MCF 10A (cell line): ENCODE results near the gene RAB19. TPM values are rescaled to one million over a fixed set of nuclear protein-coding genes. Genes with fewer than 3 reads are reported as not detected.

ENCODE experiments used
- BruUV-seq: library from RNA; stranded (reverse); fragments of 400-500 nt; replicated peaks from 2 replicates; lab custom pipeline; 2021; lab: Mats Ljungman, UMichigan
- CTCF ChIA-PET: fragments of 300-600 bp; sonication (Branson Sonifier 250); formaldehyde crosslinking; extraction: SDS; loops from one replicate; lab custom pipeline; 2021; ENCODE audit warnings: antibody characterized with exemption, inconsistent platforms; lab: Yijun Ruan, JAX
- POLR2A ChIA-PET: fragments of 300-600, 350-650 bp; sonication (Branson Sonifier 250); formaldehyde crosslinking; extraction: SDS; loops from one replicate; lab custom pipeline; 2020; ENCODE audit warnings: antibody characterized with exemption, inconsistent platforms; lab: Yijun Ruan, JAX
- DNase-seq: peaks from one replicate; pipeline ENCODE4 v3.0.0-alpha.2; 2018; ENCODE audit not compliant: unreplicated experiment
- H3K27ac Mint-ChIP-seq: one replicate; pipeline ENCODE4 v1.8.0; 2022; ENCODE audit warnings: mild to moderate bottlenecking, low read depth, mixed read lengths; ENCODE audit not compliant: unreplicated experiment
- H3K27me3 Mint-ChIP-seq: one replicate; pipeline ENCODE4 v1.8.0; 2022; ENCODE audit warnings: mixed read lengths; ENCODE audit not compliant: insufficient read depth, unreplicated experiment
- H3K36me3 Mint-ChIP-seq: one replicate; pipeline ENCODE4 v1.8.0; 2022; ENCODE audit warnings: mild to moderate bottlenecking, moderate library complexity, mixed read lengths; ENCODE audit not compliant: insufficient read depth, unreplicated experiment
- H3K4me1 Mint-ChIP-seq: one replicate; pipeline ENCODE4 v1.8.0; 2022; ENCODE audit warnings: mixed read lengths; ENCODE audit not compliant: insufficient read depth, unreplicated experiment
- H3K4me3 Mint-ChIP-seq: one replicate; pipeline ENCODE4 v1.8.0; 2022; ENCODE audit warnings: mild to moderate bottlenecking, moderate library complexity, mixed read lengths; ENCODE audit not compliant: unreplicated experiment
- H3K9me3 Mint-ChIP-seq: one replicate; pipeline ENCODE4 v1.8.0; 2022; ENCODE audit warnings: mixed read lengths; ENCODE audit not compliant: unreplicated experiment
- CTCF ChIP-seq: fragments of 200-600 bp; IDR thresholded peaks from one replicate; pipeline ENCODE4 v1.8.0; 2022; ENCODE audit warnings: antibody characterized with exemption, mild to moderate bottlenecking; ENCODE audit not compliant: unreplicated experiment
- intact Hi-C: fragments of 100-400 bp; cut with micrococcal nuclease; formaldehyde crosslinking; loops from 2 replicates; pipeline ENCODE4 v1.14.1; 2022
- total RNA-seq: library from RNA; stranded (reverse); gene quantifications from 2 replicates; pipeline ENCODE4 v1.2.3, GENCODE V29; 2022

Gene RAB19
- total RNA-seq, 1 experiment from 2014 or later = not detected

GRCh38 chr7:140360697-140361229, 43.1 kb upstream of the RAB19 start:
- Mint-ChIP-seq H3K9me3 (no peaks in the 10 kb centered on the region), H3K4me3 (no peak overlapping the region), H3K27ac (no peak overlapping the region), H3K36me3 (peaks cover 38% of the 10 kb centered on the region), H3K4me1 (no peaks in the 10 kb centered on the region), H3K27me3 (no peaks in the 10 kb centered on the region)
- TF ChIP-seq CTCF = no peak
- DNase-seq = no peak
- ChIA-PET POLR2A (interaction anchor here (0.5 kb wide), 1 partner anchor 26 kb away, joined by 3 read pairs; no protein-coding TSS in a partner anchor), CTCF (interaction anchor here (0.6 to 0.8 kb wide), 4 partner anchors 18 to 1325 kb away, joined by 3 to 4 read pairs (median 3); no protein-coding TSS in a partner anchor)
- intact Hi-C loops = no loop called here
- no TSS peak for BruUV-seq

GRCh38 chr7:140364819-140365218, 39.0 kb upstream of the RAB19 start:
- Mint-ChIP-seq H3K27ac (no peak overlapping the region), H3K4me3 (no peak overlapping the region), H3K27me3 (no peaks in the 10 kb centered on the region), H3K36me3 (peaks cover 17% of the 10 kb centered on the region), H3K9me3 (no peaks in the 10 kb centered on the region), H3K4me1 (no peaks in the 10 kb centered on the region)
- peak; percentile 46 for DNase-seq
- intact Hi-C loops = no loop called here
- POLR2A ChIA-PET = interaction anchor here (0.7 to 1.3 kb wide), 3 partner anchors 12 to 976 kb away, joined by 3 to 5 read pairs (median 4); no protein-coding TSS in a partner anchor
- no TSS peak for BruUV-seq
- TF ChIP-seq CTCF = no peak
- CTCF ChIA-PET = interaction anchor here (0.7 to 1.2 kb wide), 2 partner anchors 127 to 147 kb away, joined by 3 read pairs; no protein-coding TSS in a partner anchor

DNA sequence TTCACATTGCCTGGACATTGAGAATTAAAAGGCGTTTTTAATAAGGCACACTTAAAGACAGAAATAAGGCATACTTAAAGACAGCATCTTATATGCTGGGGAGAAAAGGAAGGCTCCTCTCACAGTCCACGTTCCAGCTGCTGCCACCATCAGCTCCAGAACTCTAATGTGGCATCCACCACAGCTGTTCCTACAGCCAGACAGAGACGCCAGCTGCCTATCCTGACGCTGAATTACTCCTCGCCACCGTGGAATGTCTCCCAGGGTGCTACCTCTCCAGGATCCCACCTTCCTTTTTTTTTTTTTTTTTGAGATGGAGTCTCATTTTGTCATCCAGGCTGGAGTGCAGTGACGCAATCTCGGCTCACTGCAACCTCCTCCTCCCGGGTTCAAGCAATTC, 36.3 kb upstream of the RAB19 start:
- Mint-ChIP-seq H3K36me3 (peaks cover 7% of the 10 kb centered on the region), H3K27ac (no peak overlapping the region), H3K27me3 (no peaks in the 10 kb centered on the region), H3K9me3 (no peaks in the 10 kb centered on the region), H3K4me1 (no peaks in the 10 kb centered on the region), H3K4me3 (no peak overlapping the region)
- no peak for TF ChIP-seq CTCF
- CTCF ChIA-PET = interaction anchor here (0.6 kb wide), 2 partner anchors 9 to 52 kb away, joined by 3 read pairs; no protein-coding TSS in a partner anchor
- intact Hi-C loops = no loop called here
- POLR2A ChIA-PET = no interaction called here
- no TSS peak for BruUV-seq
- DNase-seq = no peak

- DNase-seq = no peak
- intact Hi-C loops = no loop called here
- Mint-ChIP-seq H3K4me3 (no peak overlapping the region), H3K27ac (no peak overlapping the region), H3K27me3 (no peaks in the 10 kb centered on the region), H3K36me3 (peaks cover 14% of the 10 kb centered on the region), H3K4me1 (no peaks in the 10 kb centered on the region), H3K9me3 (no peaks in the 10 kb centered on the region)
- TF ChIP-seq CTCF = no peak
- ChIA-PET POLR2A (interaction anchor here (0.7 kb wide), 1 partner anchor 15 kb away, joined by 3 read pairs; no protein-coding TSS in a partner anchor), CTCF (interaction anchor here (1.2 kb wide), 1 partner anchor 284 kb away, joined by 3 read pairs; no protein-coding TSS in a partner anchor)
- BruUV-seq = no TSS peak
Observed at GRCh38 chr7:140369294-140369693, 34.6 kb upstream of the RAB19 start.
